ENCODE results near the gene TMEM198.

The TMEM198 gene

DNA sequence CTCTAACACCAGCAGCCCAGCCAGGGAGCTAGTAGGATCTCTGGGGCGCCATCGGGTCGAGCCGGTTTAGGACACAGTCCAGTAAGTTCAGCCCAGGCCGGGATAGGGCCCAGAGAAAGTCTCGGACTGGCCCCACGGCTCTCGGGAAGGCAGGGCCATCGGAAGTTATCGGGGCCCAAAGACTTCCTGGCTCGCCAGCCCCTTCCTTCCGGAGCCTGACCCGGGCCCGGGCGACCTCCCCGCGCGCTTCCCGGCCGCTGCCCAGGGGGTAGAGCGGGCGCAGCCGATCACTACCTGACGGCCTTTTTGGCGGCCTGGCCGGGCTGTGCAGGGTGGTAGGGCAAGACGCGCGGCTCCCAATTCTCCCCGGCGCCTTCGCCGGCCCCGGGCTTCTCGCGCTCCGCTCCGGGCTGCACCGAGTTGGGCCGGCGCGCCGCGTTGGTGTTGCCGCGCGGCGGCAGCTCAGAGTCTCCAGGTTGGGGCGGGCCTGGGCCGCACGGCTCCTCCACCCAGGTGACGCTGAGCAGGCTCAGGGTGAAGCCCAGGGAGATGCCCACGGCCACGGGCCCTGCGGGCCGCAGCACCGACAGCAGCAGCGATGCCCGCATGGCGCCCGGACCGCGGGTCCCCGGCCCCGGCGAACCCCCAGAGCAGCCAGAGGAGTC, 765 bp upstream of the TMEM198 start:
- peak in 8 of 56 donors; percentile 9 to 66 (median 52) for DNase-seq

- no peak for DNase-seq
Measured at GRCh38 chr2:219544567-219544966, 739 bp downstream of the TMEM198 start.

DNA sequence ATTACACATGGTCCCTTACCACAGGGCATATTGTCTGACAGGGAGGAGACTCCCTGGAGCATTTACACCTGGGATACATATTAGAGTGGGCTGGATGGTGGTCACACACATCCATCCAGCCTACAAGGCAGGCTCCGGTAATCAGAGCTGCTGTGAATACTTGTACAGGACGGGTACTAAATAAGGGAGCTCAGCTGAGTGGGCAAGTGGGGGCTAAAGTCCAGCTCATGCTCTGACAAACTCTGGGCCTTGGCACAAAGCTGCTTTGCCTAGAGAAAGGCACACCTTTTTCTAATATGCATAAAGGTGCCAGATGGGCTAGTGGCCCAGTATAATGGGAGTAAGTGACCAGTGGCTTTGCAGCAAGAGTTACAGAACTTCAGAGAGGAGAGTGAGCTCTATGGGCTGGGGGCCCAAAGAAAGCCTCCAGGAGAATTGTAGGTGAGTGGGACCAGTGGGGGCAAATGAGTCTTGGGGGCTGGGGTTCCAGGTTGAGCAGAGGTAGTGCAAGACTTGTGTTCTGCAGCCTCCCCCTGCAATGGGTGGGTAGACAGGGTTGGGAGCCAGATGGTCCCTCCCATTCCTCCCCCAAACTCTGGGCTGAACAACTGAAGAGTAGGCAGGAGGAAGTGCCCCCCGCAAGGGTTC, 1.6 kb downstream of the TMEM198 start:
- DNase-seq, result no peak

GRCh38 chr2:219545943-219546352, 2.1 kb downstream of the TMEM198 start:
- no peak for DNase-seq

GRCh38 chr2:219547621-219548020, 3.8 kb downstream of the TMEM198 start:
- no peak for DNase-seq

DNA sequence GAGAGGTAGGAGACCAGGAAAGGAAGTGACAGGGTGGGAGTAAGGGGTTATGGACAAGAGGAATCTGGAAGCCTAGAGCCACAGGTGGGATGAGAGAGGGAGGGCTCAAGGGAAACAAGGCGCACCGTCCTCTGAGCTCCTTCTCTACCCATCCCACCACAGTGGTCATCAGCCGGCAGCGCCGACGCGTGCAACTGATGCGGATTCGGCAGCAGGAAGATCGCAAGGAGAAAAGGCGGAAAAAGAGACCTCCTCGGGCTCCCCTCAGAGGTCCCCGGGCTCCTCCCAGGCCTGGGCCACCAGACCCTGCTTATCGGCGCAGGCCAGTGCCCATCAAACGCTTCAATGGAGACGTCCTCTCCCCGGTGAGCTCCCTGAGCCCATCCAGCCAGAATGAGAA, 5.2 kb downstream of the TMEM198 start:
- DNase-seq, result no peak

DNA sequence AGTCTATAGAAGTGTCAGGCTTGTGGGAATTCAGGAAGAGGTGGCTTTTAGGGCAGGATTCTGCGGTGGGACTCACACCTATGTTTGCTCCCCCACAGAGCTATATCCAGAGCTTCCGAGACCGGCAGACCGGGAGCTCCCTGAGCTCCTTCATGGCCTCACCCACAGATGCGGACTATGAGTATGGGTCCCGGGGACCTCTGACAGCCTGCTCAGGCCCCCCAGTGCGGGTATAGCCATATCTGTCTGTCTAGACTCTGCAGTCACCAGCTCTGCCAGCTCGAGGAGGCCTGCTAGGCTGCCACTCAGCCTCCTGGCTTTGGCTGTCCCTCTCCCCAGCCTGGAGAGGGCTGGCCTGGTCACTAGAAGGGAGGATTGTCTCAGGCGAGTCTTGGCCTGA, 5.8 kb downstream of the TMEM198 start:
- no peak for DNase-seq

GRCh38 chr2:219551441-219552381, 7.9 kb downstream of the TMEM198 start:
- peak in 9 of 56 donors; percentile 4 to 49 (median 22) for DNase-seq

- peak in 55 of 56 donors; percentile 16 to 94 (median 79) for DNase-seq
Measured at GRCh38 chr2:219552382-219553167, 8.7 kb downstream of the TMEM198 start.

DNA sequence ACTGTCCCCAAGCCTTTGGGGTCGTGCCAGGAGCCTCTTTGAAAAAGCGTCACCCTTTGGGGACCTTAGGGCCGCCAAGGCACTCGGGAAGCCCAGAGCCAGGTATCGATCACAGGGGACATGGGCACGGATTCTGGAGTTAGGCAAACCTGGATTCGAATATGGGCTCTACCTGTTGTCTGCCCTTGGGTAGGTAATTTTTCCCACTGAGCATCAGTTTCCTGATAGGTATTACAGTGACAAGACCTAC, 9.3 kb downstream of the TMEM198 start:
- no peak for DNase-seq

- DNase-seq, result no peak
Measured at GRCh38 chr2:219553463-219553963, 9.7 kb downstream of the TMEM198 start.

DNA sequence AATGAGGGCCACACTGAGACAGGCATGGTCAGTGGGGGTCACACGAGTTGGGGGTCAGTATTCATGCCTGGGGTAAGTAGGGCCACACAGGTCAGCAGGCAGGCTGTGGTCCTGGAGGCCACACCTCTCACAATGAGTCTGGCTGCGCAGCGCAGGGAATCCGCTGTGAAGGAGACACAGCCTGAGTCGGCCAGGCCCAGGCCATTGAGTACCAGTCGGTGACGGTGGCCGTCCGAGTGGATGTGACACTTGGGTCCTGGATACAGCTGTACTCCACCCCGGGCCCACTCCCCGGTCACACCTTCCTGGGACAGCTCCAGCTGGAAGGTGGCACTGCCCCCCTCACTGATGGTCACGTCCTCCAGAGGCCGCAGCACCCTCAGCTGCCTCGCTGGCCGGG, 10.5 kb downstream of the TMEM198 start:
- DNase-seq, result no peak

DNA sequence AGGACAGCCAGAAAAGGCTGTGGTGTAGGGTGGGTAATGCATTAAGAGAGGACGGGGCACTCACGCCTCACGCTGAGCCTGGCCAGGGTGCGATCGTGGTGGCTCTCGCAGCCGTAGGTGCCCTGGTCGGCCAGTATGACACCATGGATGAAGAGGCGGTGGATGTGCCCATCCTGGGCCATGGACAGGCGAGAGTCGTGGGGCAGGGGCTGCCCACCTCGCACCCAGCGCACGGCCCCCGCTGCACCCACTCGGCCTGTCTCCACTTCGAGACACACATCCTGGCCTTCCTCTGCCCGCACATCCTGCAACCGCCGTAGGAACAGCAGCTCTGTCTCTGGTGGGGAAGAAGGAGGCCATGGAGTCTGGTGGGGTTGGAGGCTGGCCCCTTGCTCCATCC, 12.1 kb downstream of the TMEM198 start:
- DNase-seq, result no peak

GRCh38 chr2:219556413-219556812, 12.6 kb downstream of the TMEM198 start:
- no peak for DNase-seq

GRCh38 chr2:219557320-219557719, 13.5 kb downstream of the TMEM198 start:
- no peak for DNase-seq

GRCh38 chr2:219557791-219558785, 14.3 kb downstream of the TMEM198 start:
- DNase-seq, result no peak

DNA sequence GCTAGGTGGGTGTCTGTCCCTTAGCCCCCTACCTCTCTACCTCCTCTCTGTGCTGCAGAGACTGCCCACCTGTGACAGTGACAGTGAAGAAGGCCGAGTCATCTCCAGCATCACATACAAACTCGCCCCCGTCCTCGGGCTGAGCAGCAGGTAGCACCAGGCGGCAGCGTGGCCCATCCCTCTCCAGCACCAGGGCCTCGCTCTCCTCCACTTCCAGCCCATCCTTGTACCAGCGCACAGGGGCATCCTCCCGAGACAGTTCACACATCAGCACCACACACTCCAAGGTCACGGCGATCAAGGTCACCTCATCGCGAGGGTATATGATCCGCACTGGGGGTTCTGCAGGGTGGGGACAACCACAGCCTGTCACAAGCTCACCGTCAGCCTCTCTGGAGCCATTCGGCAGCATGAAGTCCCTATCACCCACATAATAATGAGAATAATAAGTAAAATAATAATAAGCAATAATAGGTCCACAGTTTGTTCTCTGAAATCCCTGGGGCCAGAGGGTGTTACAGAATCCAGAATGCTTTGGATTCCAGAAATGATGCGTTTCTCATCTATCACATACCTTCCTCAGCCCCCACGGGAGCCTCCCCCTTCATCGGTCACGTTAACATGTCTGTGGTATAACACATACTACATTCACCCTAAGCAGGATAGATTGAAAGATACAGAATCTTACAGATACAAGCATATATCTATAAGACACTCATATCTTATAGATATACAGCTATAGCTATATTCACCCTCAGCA, 15.5 kb downstream of the TMEM198 start:
- no peak for DNase-seq

- no peak for DNase-seq
Measured at GRCh38 chr2:219560037-219560892, 16.4 kb downstream of the TMEM198 start.

- no peak for DNase-seq
Measured at GRCh38 chr2:219560893-219561178, 17.0 kb downstream of the TMEM198 start.
